Breast epithelium (tissue), 3 donors: ENCODE results near the gene ZNF79.
A peak's percentile ranks its signal among the peaks of the same experiment; 100 is the strongest.

Experiments
- POLR2A ChIP-seq: fragments of 450-650 bp; IDR thresholded peaks from one replicate; pipeline ENCODE4 v1.6.1; 2016; ENCODE audit warnings: antibody characterized with exemption, mild to moderate bottlenecking, moderate library complexity
- POLR2AphosphoS5 ChIP-seq, 3 donors: sonication (generic); formaldehyde crosslinking; IDR thresholded peaks; one replicate each; pipeline ENCODE4 v1.6.1; 2017; ENCODE audit warnings: antibody characterized with exemption in 3 of 3
- TF ChIP-seq, protein P1 (sequence below), 3 donors: fragments of 450-650 bp; IDR thresholded peaks; one replicate each; pipeline ENCODE4 v1.5.1; 2016 to 2017; ENCODE audit warnings: antibody characterized with exemption in 3 of 3, mild to moderate bottlenecking in 3 of 3, moderate library complexity in 3 of 3

- TF ChIP-seq, protein P1, sequence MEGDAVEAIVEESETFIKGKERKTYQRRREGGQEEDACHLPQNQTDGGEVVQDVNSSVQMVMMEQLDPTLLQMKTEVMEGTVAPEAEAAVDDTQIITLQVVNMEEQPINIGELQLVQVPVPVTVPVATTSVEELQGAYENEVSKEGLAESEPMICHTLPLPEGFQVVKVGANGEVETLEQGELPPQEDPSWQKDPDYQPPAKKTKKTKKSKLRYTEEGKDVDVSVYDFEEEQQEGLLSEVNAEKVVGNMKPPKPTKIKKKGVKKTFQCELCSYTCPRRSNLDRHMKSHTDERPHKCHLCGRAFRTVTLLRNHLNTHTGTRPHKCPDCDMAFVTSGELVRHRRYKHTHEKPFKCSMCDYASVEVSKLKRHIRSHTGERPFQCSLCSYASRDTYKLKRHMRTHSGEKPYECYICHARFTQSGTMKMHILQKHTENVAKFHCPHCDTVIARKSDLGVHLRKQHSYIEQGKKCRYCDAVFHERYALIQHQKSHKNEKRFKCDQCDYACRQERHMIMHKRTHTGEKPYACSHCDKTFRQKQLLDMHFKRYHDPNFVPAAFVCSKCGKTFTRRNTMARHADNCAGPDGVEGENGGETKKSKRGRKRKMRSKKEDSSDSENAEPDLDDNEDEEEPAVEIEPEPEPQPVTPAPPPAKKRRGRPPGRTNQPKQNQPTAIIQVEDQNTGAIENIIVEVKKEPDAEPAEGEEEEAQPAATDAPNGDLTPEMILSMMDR (IDR thresholded peaks at IDR 0.05): no peak
- TF ChIP-seq POLR2AphosphoS5 (IDR thresholded peaks at IDR 0.05) (peak in 1 of 3 donors; percentile 33), POLR2A (no peak)
These were observed 21.0 kb downstream of the ZNF79 start for GRCh38 chr9:127444921-127445850.
